Measurements from ENCODE around the gene CAB39L. TPM values are rescaled to one million over a fixed set of nuclear protein-coding genes. Genes with fewer than 3 reads are reported as not detected.

CAB39L gene
- total and polyA plus RNA-seq, 5 donors = 15.4 to 31.7 (median 27.1) TPM

DNA sequence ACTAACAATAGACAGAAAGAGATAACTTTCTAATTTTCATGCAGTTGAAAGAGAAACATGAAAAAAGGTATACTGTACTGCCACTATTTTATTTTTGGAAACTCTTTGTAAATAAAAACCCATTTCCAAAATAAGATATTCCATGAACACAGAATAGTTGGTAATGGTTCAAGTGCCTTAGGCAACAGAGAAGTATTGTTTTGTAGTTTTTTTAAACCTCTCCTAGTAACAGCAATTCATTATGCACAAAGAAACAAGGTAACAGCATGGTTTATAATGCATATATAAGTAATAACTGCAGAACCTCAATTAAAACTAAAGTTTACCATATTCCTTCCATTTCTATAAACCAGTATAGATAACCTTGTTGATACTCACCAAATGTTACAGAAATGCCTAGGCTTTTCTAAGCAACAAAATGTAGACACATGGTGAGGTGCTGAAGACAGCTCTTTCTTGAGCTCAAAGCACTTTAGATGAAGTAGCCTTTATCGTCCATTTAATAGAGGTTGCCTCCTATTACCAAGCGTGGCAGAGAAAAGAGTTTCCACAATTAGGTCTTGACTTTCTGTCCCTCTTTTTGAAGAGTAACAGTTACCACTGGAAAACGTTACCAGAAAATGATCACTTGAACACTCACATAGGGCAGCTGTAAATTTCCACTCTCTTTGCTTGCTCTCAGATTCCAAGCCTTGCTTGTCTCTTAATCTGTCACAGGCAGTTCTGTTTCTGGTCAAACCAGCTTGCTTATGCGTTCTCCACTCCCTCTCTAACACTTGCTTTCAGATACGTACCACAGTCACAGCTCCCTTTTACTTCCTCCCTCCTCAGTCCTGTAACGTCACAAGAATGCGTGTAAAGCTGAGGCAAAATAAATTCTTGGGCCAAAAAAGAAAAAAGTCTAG lies 42.9 kb downstream of the CAB39L start:
- no peak for DNase-seq
- intact Hi-C loops (cut with DNase I) = no loop called here
- Histone ChIP-seq H3K27ac (ENCODE audit: low read length) (peak overlapping the region; percentile 92), H3K4me3 (ENCODE audit: low read length) (peak overlapping the region; percentile 71), H3K27me3 (ENCODE audit: control insufficient read depth, insufficient read depth) (no peaks in the 10 kb centered on the region), H3K4me1 (ENCODE audit: control insufficient read depth, insufficient read depth, low read length) (no peaks in the 10 kb centered on the region), H3K9me3 (ENCODE audit: control insufficient read depth, low read length) (peaks cover 1% of the 10 kb centered on the region)
- 17% methylated on average over 7 of the region's 7 CpGs for WGBS
- ATAC-seq = peak; percentile 97 to 98

DNA sequence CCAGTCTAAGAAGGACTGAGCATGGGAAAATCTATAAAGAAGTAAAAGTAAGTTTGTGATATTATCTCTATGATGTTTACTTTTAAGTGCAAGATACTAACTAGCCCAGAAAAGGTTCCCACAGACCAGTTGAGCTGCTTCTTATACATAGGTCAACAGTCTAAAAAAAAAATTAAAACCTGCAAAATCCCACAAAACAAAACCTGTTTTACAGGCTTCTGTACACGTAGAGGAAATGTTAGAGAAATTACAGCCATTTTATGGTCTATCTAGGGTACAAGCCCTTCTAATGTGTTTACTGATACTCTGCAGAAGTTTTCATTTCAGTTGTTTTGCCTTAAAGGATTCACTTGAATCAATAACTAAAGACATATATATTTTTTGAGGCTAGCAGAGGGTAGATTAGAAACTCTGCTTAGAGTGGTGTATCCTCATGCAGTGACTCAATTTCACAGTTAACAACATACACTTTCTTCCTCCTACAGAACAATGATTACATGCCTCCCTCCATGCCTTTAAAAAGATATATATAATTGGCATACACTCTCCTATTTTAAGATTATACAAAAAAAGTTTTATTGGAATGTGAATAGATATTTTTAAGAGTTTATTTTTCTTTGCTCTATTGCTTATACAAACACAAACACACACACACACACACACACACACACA lies 43.9 kb downstream of the CAB39L start:
- peak overlapping the region; percentile 71 for H3K4me3 ChIP-seq (ENCODE audit: low read length)
- WGBS = 54% methylated on average over 1 of the region's 1 CpG
- H3K9me3 ChIP-seq (ENCODE audit: control insufficient read depth, low read length) = peaks cover 1% of the 10 kb centered on the region
- no peaks in the 10 kb centered on the region for H3K27me3 ChIP-seq (ENCODE audit: control insufficient read depth, insufficient read depth)
- no peak for ATAC-seq
- intact Hi-C loops (cut with DNase I) = no loop called here
- H3K4me1 ChIP-seq (ENCODE audit: control insufficient read depth, insufficient read depth, low read length) = no peaks in the 10 kb centered on the region
- no peak overlapping the region for H3K27ac ChIP-seq (ENCODE audit: low read length)
- no peak for DNase-seq

DNA sequence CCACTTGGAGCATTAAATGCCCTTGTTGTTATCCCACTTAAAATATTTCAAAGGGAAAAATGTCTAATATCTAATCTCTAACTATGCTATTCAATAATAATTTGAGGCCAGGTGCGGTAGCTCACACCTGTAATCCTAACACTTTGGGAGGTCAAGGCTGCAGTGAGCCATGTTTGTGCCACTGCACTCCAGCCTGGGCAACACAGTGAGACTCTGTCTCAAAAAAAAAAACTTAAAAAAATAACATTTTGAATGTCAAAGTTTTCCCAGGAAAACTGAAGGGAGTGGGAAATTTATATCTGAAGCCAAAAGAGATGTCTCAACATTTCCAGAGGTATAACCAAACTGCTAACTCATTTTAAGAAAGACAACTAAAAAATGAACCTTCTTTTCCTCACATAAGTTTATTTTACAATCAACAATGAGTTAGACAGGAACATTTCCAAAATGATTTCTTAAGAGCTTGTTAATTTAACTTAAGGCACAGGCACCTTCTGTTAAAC lies 47.9 kb downstream of the CAB39L start:
- Histone ChIP-seq H3K27ac (ENCODE audit: low read length) (peak overlapping the region; percentile 51), H3K9me3 (ENCODE audit: control insufficient read depth, low read length) (no peaks in the 10 kb centered on the region), H3K27me3 (ENCODE audit: control insufficient read depth, insufficient read depth) (no peaks in the 10 kb centered on the region), H3K4me3 (ENCODE audit: low read length) (no peak overlapping the region), H3K4me1 (ENCODE audit: control insufficient read depth, insufficient read depth, low read length) (no peaks in the 10 kb centered on the region)
- intact Hi-C loops (cut with DNase I) = no loop called here
- WGBS = 85% methylated on average over 1 of the region's 1 CpG
- peak; percentile 42 to 86 for ATAC-seq
- DNase-seq = no peak

DNA sequence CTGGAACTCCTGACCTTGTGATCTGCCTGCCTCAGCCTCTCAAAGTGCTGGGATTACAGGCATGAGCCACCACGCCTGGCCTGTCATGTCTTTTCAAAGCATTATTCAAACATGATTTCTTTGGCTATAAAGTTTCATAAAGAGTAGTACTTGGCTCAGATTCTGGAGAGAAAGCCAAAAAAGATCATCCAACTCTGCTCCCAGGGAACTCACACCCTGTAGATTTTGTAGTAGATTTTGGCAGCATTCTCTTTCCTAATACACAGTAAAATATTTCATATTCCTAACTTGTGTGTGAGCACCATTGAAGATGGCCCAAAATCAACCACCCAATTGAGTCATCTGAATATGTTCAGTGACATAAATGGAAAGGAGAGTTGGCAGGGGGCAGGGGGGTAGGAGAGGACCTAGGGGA lies 48.4 kb downstream of the CAB39L start:
- peak; percentile 93 for ATAC-seq
- DNase-seq = peak; percentile 56 to 76 (median 58)
- Histone ChIP-seq H3K9me3 (ENCODE audit: control insufficient read depth, low read length) (no peaks in the 10 kb centered on the region), H3K27ac (ENCODE audit: low read length) (peak overlapping the region; percentile 51), H3K4me3 (ENCODE audit: low read length) (no peak overlapping the region), H3K27me3 (ENCODE audit: control insufficient read depth, insufficient read depth) (no peaks in the 10 kb centered on the region), H3K4me1 (ENCODE audit: control insufficient read depth, insufficient read depth, low read length) (no peaks in the 10 kb centered on the region)
- 52% methylated on average over 1 of the region's 1 CpG for WGBS
- intact Hi-C loops (cut with DNase I) = no loop called here

DNA sequence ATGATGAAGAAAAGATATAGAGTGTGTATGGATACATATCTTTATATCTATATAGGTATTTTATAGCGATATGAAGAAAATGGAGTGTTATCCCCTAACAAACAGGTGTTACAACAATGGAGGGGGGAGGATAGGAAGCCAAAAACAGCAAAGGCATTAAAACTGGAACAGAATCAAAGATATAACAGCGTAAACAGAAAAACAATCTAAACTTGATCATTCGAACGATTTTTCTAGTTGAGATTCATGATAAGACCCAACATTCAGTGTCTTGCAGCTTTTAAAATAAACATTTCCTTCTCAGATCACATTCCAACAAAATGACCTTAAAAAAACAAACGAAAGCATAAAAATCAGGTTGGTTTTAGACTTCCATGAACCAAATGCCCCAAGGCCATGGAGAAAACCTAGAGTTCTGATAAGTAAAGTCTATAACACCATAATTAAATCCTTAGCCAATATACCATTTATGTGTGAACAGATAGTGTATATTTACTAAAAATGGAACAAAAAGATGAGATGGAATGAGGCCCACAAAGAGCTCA lies 55.7 kb downstream of the CAB39L start:
- Histone ChIP-seq H3K27ac (ENCODE audit: low read length) (no peak overlapping the region), H3K4me3 (ENCODE audit: low read length) (no peak overlapping the region), H3K4me1 (ENCODE audit: control insufficient read depth, insufficient read depth, low read length) (no peaks in the 10 kb centered on the region), H3K27me3 (ENCODE audit: control insufficient read depth, insufficient read depth) (no peaks in the 10 kb centered on the region), H3K9me3 (ENCODE audit: control insufficient read depth, low read length) (no peaks in the 10 kb centered on the region)
- ATAC-seq = no peak
- WGBS = 72% methylated on average over 5 of the region's 5 CpGs
- DNase-seq = no peak
- intact Hi-C loops (cut with DNase I) = no loop called here

DNA sequence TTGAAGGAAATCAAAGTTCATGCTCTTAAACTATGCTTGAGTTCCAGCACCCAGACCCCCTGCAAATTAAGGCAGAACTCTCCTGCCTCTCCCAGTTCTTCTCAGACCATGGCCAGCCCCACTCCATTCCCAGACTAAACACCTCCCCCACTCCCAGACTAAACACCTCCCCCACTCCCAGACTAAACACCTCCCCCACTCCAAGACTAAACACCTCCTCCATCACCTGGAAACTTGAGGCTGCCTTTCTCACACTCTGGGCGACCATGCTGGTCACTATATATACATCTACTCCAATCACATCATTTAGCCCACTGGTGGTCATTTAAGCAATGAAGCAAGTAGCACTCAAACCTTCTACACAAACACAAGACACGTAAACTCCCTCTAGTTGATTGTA lies 57.2 kb downstream of the CAB39L start:
- DNase-seq (no peak), ATAC-seq (no peak)
- intact Hi-C loops (cut with DNase I) = no loop called here
- no peaks in the 10 kb centered on the region for H3K4me1 ChIP-seq (ENCODE audit: control insufficient read depth, insufficient read depth, low read length)
- H3K9me3 ChIP-seq (ENCODE audit: control insufficient read depth, low read length) = no peaks in the 10 kb centered on the region
- H3K4me3 ChIP-seq (ENCODE audit: low read length) = no peak overlapping the region
- H3K27ac ChIP-seq (ENCODE audit: low read length) = no peak overlapping the region
- no peaks in the 10 kb centered on the region for H3K27me3 ChIP-seq (ENCODE audit: control insufficient read depth, insufficient read depth)
- WGBS = 90% methylated on average over 2 of the region's 2 CpGs

DNA sequence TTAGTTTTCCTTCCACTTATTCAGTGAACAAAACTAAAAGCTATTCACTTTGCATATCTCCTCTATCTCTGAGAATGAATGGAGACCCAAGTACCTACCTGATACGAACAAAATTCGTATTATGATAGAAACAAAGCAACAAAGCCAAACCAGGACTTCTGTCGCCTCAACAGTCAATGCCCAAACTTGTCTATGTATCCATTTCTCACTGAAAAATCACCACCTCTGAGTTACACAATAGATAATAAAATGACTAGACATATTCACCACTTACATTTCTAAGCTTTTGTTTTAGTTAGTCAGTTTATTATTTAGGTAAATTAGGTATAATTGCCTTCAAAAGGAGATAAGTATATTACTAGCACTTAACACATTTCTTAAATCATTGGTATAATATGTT lies 67.7 kb downstream of the CAB39L start:
- H3K27me3 ChIP-seq (ENCODE audit: control insufficient read depth, insufficient read depth) = no peaks in the 10 kb centered on the region
- ATAC-seq = no peak
- H3K27ac ChIP-seq (ENCODE audit: low read length) = no peak overlapping the region
- intact Hi-C loops (cut with DNase I) = no loop called here
- no peaks in the 10 kb centered on the region for H3K4me1 ChIP-seq (ENCODE audit: control insufficient read depth, insufficient read depth, low read length)
- WGBS = 76% methylated on average over 3 of the region's 3 CpGs
- H3K9me3 ChIP-seq (ENCODE audit: control insufficient read depth, low read length) = no peaks in the 10 kb centered on the region
- no peak overlapping the region for H3K4me3 ChIP-seq (ENCODE audit: low read length)
- no peak for DNase-seq

DNA sequence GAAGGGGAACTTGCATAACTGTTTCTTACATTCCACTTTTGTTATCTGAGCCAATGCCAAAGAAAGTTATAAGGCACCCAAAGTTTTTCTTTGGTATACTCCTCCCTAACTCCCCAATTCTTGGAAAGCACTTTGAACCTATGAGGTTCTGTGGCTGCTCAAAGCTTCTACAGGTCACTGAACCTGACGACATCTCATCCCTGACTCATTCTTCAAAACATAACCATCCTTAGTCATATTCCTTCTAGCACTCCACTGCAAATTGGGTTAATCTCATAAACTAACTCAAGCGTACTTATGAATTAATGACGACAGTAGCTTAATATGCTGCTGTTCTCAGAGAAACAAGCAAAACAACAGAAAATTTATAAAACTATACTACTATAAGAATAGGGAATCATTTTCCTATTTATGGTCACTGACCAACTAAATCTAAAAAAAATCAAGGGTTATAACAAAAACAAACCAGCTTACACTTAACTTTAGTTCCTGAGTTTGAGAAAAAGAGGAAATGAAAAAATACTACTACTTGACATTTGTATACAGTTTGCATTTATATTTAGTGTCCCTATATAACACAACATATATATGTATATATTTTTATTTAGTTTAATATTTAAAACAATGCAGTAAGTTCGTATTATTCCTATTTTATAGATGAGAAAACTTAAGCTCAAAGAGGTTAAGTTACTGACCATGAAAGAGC lies 69.1 kb downstream of the CAB39L start:
- no peak overlapping the region for H3K27ac ChIP-seq (ENCODE audit: low read length)
- no peaks in the 10 kb centered on the region for H3K27me3 ChIP-seq (ENCODE audit: control insufficient read depth, insufficient read depth)
- no peaks in the 10 kb centered on the region for H3K9me3 ChIP-seq (ENCODE audit: control insufficient read depth, low read length)
- H3K4me3 ChIP-seq (ENCODE audit: low read length) = no peak overlapping the region
- DNase-seq = no peak
- intact Hi-C loops (cut with DNase I) = no loop called here
- WGBS = 72% methylated on average over 4 of the region's 4 CpGs
- ATAC-seq = no peak
- H3K4me1 ChIP-seq (ENCODE audit: control insufficient read depth, insufficient read depth, low read length) = no peaks in the 10 kb centered on the region

DNA sequence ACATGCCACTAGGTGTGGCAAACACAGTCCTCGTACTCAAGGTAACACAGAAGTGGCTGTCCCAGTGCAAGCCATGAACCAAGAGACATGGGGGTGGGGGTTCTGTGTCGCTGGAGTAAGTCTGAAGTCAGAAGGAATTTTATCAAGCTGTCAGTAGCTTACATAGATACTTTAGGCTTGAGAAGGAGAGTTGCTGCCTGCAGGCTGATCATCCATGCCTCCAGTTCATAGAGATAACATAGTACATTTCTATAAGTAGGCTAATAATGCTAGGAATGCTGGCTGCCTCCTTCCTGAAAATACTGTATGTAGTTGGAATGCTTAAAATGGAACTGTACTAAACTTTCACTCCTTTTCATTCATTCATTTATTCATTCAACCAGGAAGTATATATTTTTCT lies 70.1 kb downstream of the CAB39L start:
- DNase-seq (no peak), ATAC-seq (no peak)
- intact Hi-C loops (cut with DNase I) = no loop called here
- no peaks in the 10 kb centered on the region for H3K9me3 ChIP-seq (ENCODE audit: control insufficient read depth, low read length)
- no peaks in the 10 kb centered on the region for H3K4me1 ChIP-seq (ENCODE audit: control insufficient read depth, insufficient read depth, low read length)
- 48% methylated on average over 2 of the region's 2 CpGs for WGBS
- H3K4me3 ChIP-seq (ENCODE audit: low read length) = no peak overlapping the region
- no peaks in the 10 kb centered on the region for H3K27me3 ChIP-seq (ENCODE audit: control insufficient read depth, insufficient read depth)
- no peak overlapping the region for H3K27ac ChIP-seq (ENCODE audit: low read length)

DNA sequence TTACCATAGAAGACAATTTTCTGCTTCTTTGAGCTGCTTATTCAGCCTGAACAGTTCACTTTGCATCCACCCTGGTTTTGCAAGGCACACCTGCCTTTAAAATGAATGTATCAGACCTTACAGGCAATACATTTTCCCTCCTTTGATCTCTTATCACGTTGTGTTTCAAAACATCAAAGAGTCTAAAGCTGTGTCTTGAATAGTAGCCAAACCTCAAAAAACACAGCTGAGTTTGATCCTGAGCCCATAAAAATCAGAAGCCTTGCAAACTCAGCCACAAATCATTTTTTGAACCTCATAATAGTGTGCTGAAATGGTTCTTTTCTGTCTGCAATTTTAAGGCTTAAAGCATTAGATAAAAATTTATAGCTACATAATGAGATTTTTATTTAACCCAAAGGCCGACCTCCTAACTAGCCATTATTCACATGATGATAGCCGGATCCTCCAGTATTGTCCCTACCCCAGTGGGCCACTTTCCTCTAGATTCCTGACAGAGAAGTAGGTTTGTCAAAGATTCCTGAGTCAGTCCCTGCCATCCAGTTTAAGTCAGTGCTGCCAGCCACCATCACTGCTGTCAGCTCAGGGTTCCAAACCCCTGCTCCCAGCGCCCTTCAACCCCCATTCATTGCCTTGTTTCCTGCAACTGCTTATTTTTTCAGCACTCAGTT lies 71.8 kb downstream of the CAB39L start:
- Histone ChIP-seq H3K27ac (ENCODE audit: low read length) (no peak overlapping the region), H3K9me3 (ENCODE audit: control insufficient read depth, low read length) (no peaks in the 10 kb centered on the region), H3K4me3 (ENCODE audit: low read length) (no peak overlapping the region), H3K4me1 (ENCODE audit: control insufficient read depth, insufficient read depth, low read length) (no peaks in the 10 kb centered on the region), H3K27me3 (ENCODE audit: control insufficient read depth, insufficient read depth) (no peaks in the 10 kb centered on the region)
- intact Hi-C loops (cut with DNase I) = no loop called here
- no peak for ATAC-seq
- no peak for DNase-seq
- WGBS = 69% methylated on average over 4 of the region's 4 CpGs
